GM12873 (cell line): ENCODE data around the gene CARMIL1.

Experiments
- CTCF ChIP-seq: IDR thresholded peaks from 2 replicates; pipeline ENCODE4 v1.5.1; 2012; ENCODE audit warnings: low read depth, mild to moderate bottlenecking, moderate library complexity, low read length, control low read depth; ENCODE audit not compliant: insufficient read depth; ENCODE audit errors: missing control alignments

Gene CARMIL1

GRCh38 chr6:25329161-25329817 lies 50.1 kb downstream of the CARMIL1 start:
- no peak for TF ChIP-seq CTCF

GRCh38 chr6:25329982-25330381 lies 50.8 kb downstream of the CARMIL1 start:
- no peak for TF ChIP-seq CTCF

GRCh38 chr6:25330796-25331685 lies 51.9 kb downstream of the CARMIL1 start:
- TF ChIP-seq CTCF = no peak

- no peak for TF ChIP-seq CTCF
These were observed 53.0 kb downstream of the CARMIL1 start for GRCh38 chr6:25332165-25332564.

GRCh38 chr6:25332655-25333071 lies 53.5 kb downstream of the CARMIL1 start:
- TF ChIP-seq CTCF = no peak

- no peak for TF ChIP-seq CTCF
These were observed 54.3 kb downstream of the CARMIL1 start for GRCh38 chr6:25333471-25333870.

GRCh38 chr6:25334793-25335192 lies 55.6 kb downstream of the CARMIL1 start:
- TF ChIP-seq CTCF = no peak
